Ishikawa (cell line): ENCODE data around the gene IRF2BPL.

Source experiments
- CEBPB ChIP-seq: IDR thresholded peaks from 2 replicates; pipeline ENCODE4 v1.6.1; 2012
- CREB1 ChIP-seq: IDR thresholded peaks from 2 replicates; pipeline ENCODE4 v1.6.1; 2012; ENCODE audit warnings: low read depth
- EGR1 ChIP-seq: IDR thresholded peaks from 2 replicates; pipeline ENCODE4 v1.6.1; 2012
- EP300 ChIP-seq: IDR thresholded peaks from 2 replicates; pipeline ENCODE4 v1.6.1; 2012; ENCODE audit warnings: borderline replicate concordance
- NFIC ChIP-seq: IDR thresholded peaks from 2 replicates; pipeline ENCODE4 v1.6.1; 2012
- TAF1 ChIP-seq: IDR thresholded peaks from 2 replicates; pipeline ENCODE4 v1.6.1; 2012; ENCODE audit warnings: low read depth, mild to moderate bottlenecking
- TCF12 ChIP-seq: IDR thresholded peaks from 2 replicates; pipeline ENCODE4 v1.6.1; 2012; ENCODE audit warnings: low read depth
- YY1 ChIP-seq: IDR thresholded peaks from 2 replicates; pipeline ENCODE4 v1.6.1; 2012; ENCODE audit warnings: low read depth
- ZBTB7A ChIP-seq: IDR thresholded peaks from 2 replicates; pipeline ENCODE4 v1.6.1; 2012; ENCODE audit warnings: low read depth
- TF ChIP-seq, protein P1 (sequence below): IDR thresholded peaks from 2 replicates; pipeline ENCODE4 v1.6.1; 2012; ENCODE audit warnings: low read depth, mild to moderate bottlenecking

Gene IRF2BPL

DNA sequence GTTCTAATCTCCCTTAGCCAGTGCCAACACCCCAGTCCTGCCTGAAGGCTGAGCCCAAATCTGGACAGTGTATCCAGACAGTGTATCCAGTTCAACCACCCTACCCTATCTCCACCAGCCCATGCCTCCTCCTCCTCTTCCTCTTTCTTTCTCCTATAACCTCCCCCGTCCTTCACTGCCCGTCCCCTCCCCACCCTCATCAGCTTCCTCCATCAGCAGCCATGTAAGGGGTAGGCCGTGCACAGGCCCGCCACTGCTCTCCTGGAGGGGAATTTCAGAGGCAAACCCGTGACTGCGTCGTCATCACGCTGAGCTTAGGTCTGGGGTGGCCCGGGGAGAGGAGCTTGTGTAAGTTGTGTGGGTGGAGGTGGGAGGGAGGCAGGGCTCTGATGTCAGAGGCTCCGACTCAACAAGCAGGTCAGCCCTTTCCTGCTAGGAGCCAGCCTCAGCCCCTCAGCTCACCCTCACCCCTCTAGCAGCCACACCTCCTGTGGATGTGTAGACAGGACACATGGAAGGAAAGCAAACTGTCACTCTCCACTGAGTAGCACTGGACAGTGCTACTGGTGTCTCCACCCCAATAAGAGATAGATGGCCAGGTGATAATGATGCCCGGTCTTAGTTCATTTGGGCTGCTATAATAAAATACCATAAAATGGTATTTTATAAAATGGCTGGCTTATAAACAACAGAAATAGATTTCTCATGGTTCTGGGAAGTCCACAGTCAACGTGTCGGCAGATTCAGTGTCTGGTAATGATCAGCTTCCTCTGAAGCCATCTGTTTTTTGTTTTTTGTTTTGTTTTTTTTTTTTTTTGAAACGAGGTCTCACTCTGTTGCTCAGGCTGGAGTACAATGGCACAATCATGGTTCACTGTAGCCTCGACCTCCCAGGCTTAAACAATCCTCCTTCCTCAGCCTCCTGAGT is 50.5 kb downstream of the IRF2BPL start:
- TF ChIP-seq EP300 (no peak), EGR1 (peak; percentile 72)

DNA sequence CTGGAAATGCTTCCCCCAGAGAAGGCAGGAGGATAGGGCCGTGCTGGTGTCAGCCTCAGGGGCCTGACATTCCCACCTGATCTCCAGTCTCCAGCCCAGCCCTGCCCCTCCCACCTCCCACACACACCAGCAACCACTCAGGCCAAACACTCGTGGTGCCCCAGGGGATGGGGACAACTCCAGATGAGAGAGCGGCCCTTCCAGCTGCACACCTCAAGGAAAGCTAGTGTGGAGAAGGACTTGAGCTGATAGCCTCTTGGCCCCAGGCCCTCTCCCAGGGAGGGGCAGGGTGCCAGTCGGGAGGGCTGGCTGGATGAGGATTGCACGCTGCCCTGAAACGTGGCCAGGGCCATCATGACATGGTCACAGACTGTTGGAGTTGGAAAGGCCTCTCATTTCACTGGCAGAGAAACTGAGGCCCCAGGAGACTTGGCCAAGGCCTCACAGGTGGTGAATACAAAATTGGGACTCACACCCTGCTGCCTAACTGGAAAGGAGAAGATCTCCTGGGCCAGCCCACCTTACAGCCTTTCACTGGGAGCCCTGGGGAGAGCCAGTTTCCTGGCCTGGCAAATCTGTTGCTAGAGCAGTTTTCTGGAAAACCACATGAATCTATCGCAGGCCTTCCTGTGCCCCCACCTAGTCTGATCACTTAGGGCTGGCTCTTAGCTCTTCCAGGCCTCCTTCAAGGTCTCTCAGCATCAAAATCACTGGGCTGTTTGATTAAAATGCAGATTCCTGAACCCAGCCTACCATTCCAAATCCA is 52.1 kb downstream of the IRF2BPL start:
- TF ChIP-seq NFIC, result no peak
- no peak for TF ChIP-seq TCF12
- TF ChIP-seq YY1, result no peak
- TF ChIP-seq, protein P1, sequence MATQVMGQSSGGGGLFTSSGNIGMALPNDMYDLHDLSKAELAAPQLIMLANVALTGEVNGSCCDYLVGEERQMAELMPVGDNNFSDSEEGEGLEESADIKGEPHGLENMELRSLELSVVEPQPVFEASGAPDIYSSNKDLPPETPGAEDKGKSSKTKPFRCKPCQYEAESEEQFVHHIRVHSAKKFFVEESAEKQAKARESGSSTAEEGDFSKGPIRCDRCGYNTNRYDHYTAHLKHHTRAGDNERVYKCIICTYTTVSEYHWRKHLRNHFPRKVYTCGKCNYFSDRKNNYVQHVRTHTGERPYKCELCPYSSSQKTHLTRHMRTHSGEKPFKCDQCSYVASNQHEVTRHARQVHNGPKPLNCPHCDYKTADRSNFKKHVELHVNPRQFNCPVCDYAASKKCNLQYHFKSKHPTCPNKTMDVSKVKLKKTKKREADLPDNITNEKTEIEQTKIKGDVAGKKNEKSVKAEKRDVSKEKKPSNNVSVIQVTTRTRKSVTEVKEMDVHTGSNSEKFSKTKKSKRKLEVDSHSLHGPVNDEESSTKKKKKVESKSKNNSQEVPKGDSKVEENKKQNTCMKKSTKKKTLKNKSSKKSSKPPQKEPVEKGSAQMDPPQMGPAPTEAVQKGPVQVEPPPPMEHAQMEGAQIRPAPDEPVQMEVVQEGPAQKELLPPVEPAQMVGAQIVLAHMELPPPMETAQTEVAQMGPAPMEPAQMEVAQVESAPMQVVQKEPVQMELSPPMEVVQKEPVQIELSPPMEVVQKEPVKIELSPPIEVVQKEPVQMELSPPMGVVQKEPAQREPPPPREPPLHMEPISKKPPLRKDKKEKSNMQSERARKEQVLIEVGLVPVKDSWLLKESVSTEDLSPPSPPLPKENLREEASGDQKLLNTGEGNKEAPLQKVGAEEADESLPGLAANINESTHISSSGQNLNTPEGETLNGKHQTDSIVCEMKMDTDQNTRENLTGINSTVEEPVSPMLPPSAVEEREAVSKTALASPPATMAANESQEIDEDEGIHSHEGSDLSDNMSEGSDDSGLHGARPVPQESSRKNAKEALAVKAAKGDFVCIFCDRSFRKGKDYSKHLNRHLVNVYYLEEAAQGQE, result no peak

DNA sequence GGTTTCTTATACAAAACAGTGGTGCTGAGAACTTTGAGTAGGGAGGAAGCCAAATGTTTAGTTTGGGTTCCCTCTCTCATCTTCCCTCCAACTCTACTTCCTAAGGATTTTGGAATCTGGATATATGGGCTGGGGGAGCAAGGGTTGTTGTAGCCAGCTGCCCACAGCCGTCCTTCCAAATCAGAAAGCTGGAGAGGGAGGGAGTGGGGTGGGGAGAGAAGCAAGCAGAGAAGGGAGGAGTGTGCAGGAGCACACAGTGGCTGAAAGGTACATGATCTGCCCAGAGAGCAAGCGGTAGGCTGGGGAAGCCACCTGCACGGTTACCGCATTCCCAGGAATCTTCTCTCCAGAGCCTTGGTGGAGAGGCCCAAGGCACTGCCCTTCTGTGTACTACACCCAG is 52.7 kb downstream of the IRF2BPL start:
- TF ChIP-seq TCF12, result no peak
- no peak for TF ChIP-seq YY1
- TF ChIP-seq CREB1, result no peak

DNA sequence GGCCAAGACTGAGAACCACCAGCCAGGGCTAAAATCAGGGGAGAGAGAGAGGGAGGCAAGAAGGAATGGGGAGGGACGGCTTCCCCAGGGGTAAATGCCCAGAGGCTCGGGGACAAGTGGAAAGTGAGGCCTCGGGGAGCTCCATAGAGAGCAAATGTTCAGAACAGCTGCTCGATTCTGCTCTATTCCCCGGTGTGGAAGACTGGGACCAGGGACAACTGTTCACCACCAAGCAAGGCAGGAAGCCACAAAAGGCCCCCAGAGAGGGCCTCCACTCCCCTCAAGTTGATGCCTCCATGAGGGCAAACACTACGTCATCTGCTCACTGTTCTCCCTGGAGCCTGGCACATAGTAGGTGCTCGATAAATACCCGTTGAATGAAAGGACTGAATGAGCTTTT is 53.5 kb downstream of the IRF2BPL start:
- TF ChIP-seq CEBPB (no peak), EGR1 (no peak), TAF1 (no peak), ZBTB7A (no peak)
- TF ChIP-seq, protein P1, result no peak
